K562 (cell line): ENCODE measurements around the gene LYPD3. TPM values are rescaled to one million over a fixed set of nuclear protein-coding genes. Genes with fewer than 3 reads are reported as not detected.

Experiments
- ATAC-seq: fragments of 200-7000 bp; cut with Tn5 transposase; 3 replicates; pipeline ENCODE4 v1.9.1; 2020; ENCODE audit warnings: moderate library complexity
- BruUV-seq: library from RNA; stranded (reverse); fragments of 400-500 nt; replicated peaks from 2 replicates; lab custom pipeline; 2021; lab: Mats Ljungman, UMichigan
- CTCF ChIA-PET: fragments of 300-600 bp; formaldehyde crosslinking; extraction: SDS; loops from one replicate; lab custom pipeline; 2021; ENCODE audit warnings: low intra/inter-chr PET ratio; lab: Yijun Ruan, JAX
- POLR2A ChIA-PET: fragments of 300-600, 350-650 bp; sonication (Branson Sonifier 250); formaldehyde crosslinking; extraction: SDS; loops from one replicate; lab custom pipeline; 2021; ENCODE audit warnings: antibody characterized with exemption, inconsistent platforms; lab: Yijun Ruan, JAX
- DNase-seq, 4 experiments: peaks; one replicate each; pipeline versions ENCODE4 v3.0.0 to v3.0.0-alpha.2; 2011 to 2018; ENCODE audit warnings: low spot score in 3 of 4, mixed read lengths in 3 of 4; ENCODE audit errors: extremely low read depth in 1 of 4
- FAIRE-seq: peaks from 2 replicates; lab custom pipeline; 2011; peaks lifted over from hg19 to GRCh38; lab: Jason Lieb, UNC
- H2AFZ ChIP-seq: 2 replicates; pipeline ENCODE4 v1.6.0; 2011; ENCODE audit warnings: low read depth, low read length, control low read depth, inconsistent platforms
- H3K27ac ChIP-seq: fragments of 200-600 bp; 3 replicates; pipeline ENCODE4 v1.8.0; 2011; ENCODE audit warnings: low read depth, mild to moderate bottlenecking, control low read depth, inconsistent platforms, low read length, moderate library complexity, mixed read lengths; ENCODE audit errors: extremely low read depth
- H3K27me3 ChIP-seq, 2 experiments: fragments of 300-600 bp in 1 of 2; 2 replicates in 1 of 2; 3 replicates in 1 of 2; pipeline versions ENCODE4 v1.6.0 to v1.8.0; 2011; ENCODE audit warnings: inconsistent platforms in 2 of 2, low read length in 2 of 2, mild to moderate bottlenecking in 1 of 2, mixed read lengths in 1 of 2, moderate library complexity in 1 of 2; ENCODE audit not compliant: control insufficient read depth in 2 of 2, insufficient read depth in 2 of 2
- H3K36me3 ChIP-seq: fragments of 300-600 bp; 3 replicates; pipeline ENCODE4 v1.8.0; 2011; ENCODE audit warnings: mild to moderate bottlenecking, low read length, inconsistent platforms; ENCODE audit not compliant: control insufficient read depth, insufficient read depth
- H3K4me1 ChIP-seq, 2 experiments: fragments of 200-600 bp in 1 of 2; replicated peaks in 1 of 2; 2 replicates in 1 of 2; 3 replicates in 1 of 2; pipeline versions ENCODE4 v1.5.1 to v1.8.0; 2011; ENCODE audit warnings: inconsistent platforms in 2 of 2, low read length in 2 of 2, mild to moderate bottlenecking in 1 of 2, mixed read lengths in 1 of 2, moderate library complexity in 1 of 2; ENCODE audit not compliant: control insufficient read depth in 2 of 2, insufficient read depth in 2 of 2
- H3K4me2 ChIP-seq: 2 replicates; pipeline ENCODE4 v1.6.1; 2011; ENCODE audit warnings: low read length, control low read depth, inconsistent platforms, mixed read lengths; ENCODE audit not compliant: insufficient read depth
- H3K4me3 ChIP-seq: fragments of 200-600 bp; sonication (generic), shearing (Covaris generic); 2 replicates; pipeline ENCODE4 v1.5.1; 2016; ENCODE audit warnings: control low read depth, inconsistent platforms
- H3K79me2 ChIP-seq: fragments of 200-600 bp; 3 replicates; pipeline ENCODE4 v1.8.0; 2011; ENCODE audit warnings: low read length, inconsistent platforms; ENCODE audit not compliant: control insufficient read depth, insufficient read depth
- H3K9ac ChIP-seq, 2 experiments: 2 replicates each; pipeline versions ENCODE4 v1.6.0 to v1.6.1; 2011; ENCODE audit warnings: low read depth in 2 of 2, low read length in 2 of 2, control low read depth in 1 of 2, inconsistent platforms in 1 of 2, mild to moderate bottlenecking in 1 of 2, mixed read lengths in 1 of 2; ENCODE audit not compliant: insufficient read depth in 1 of 2
- H3K9me1 ChIP-seq: one replicate; pipeline ENCODE4 v1.6.0; 2011; ENCODE audit warnings: inconsistent platforms, mild to moderate bottlenecking, low read length, moderate library complexity; ENCODE audit not compliant: control insufficient read depth, insufficient read depth
- H3K9me3 ChIP-seq: replicated peaks from 2 replicates; pipeline ENCODE4 v1.5.1; 2011; ENCODE audit warnings: low read depth, low read length, inconsistent platforms; ENCODE audit not compliant: control insufficient read depth, insufficient read depth
- H4K20me1 ChIP-seq: replicated peaks from 2 replicates; pipeline ENCODE4 v1.6.1; 2011; ENCODE audit warnings: low read length, inconsistent platforms, mixed read lengths; ENCODE audit not compliant: control insufficient read depth, insufficient read depth
- ARID4B ChIP-seq: sonication (generic); formaldehyde crosslinking; IDR thresholded peaks from 2 replicates; pipeline ENCODE4 v1.8.0; 2022; ENCODE audit warnings: mild to moderate bottlenecking, missing genetic modification reagents
- C11orf30 ChIP-seq: fragments of 450-650 bp; IDR thresholded peaks from 2 replicates; pipeline ENCODE4 v1.6.1; 2016; ENCODE audit warnings: low read depth, mild to moderate bottlenecking
- CTBP1 ChIP-seq: fragments of 450-650 bp; IDR thresholded peaks from 2 replicates; pipeline ENCODE4 v1.6.1; 2016; ENCODE audit warnings: borderline replicate concordance
- DPF2 ChIP-seq: fragments of 450-650 bp; IDR thresholded peaks from 2 replicates; pipeline ENCODE4 v1.6.1; 2016
- PHF21A ChIP-seq: fragments of 450-650 bp; IDR thresholded peaks from 2 replicates; pipeline ENCODE4 v1.6.1; 2017; ENCODE audit warnings: low read depth, borderline replicate concordance
- RBM22 ChIP-seq: fragments of 200-400 bp; formaldehyde crosslinking; IDR thresholded peaks from 2 replicates; pipeline ENCODE4 v1.6.1; 2018; ENCODE audit warnings: low read length, low read depth; ENCODE audit not compliant: poor library complexity, severe bottlenecking
- RFX5 ChIP-seq: IDR thresholded peaks from 2 replicates; pipeline ENCODE4 v1.6.1; 2011; ENCODE audit warnings: low read depth, mild to moderate bottlenecking, improper control_type of control experiment, low read length
- SRF ChIP-seq, 2 experiments: fragments of 250-450, 450-650 bp in 1 of 2; sonication (Bioruptor Pico) in 1 of 2; sonication (generic) in 1 of 2; formaldehyde crosslinking; IDR thresholded peaks; 2 replicates each; pipeline versions ENCODE4 v1.5.0 to v1.5.1; 2020 to 2022; ENCODE audit warnings: mild to moderate bottlenecking in 1 of 2, missing genetic modification reagents in 1 of 2
- TEAD2 ChIP-seq: fragments of 450-650 bp; IDR thresholded peaks from 2 replicates; pipeline ENCODE4 v1.6.1; 2016; ENCODE audit warnings: missing genetic modification characterization, control low read depth, missing compliant biosample characterization
- U2AF1 ChIP-seq: fragments of 200-400 bp; formaldehyde crosslinking; optimal IDR thresholded peaks from 2 replicates; pipeline ENCODE3; 2017; ENCODE audit warnings: mild to moderate bottlenecking, low read depth, low read length, moderate library complexity
- ZBTB33 ChIP-seq: sonication (generic); formaldehyde crosslinking; IDR thresholded peaks from 2 replicates; pipeline ENCODE4 v1.8.1; 2023; ENCODE audit warnings: mild to moderate bottlenecking, missing genetic modification reagents
- ZNF384 ChIP-seq: IDR thresholded peaks from 2 replicates; pipeline ENCODE4 v1.6.1; 2012; ENCODE audit warnings: low read depth, low read length, improper control_type of control experiment
- ZNF589 ChIP-seq: fragments of 200-800 bp; sonication (Bioruptor generic); IDR thresholded peaks from 2 replicates; pipeline ENCODE4 v1.6.1; 2016; ENCODE audit warnings: low read depth, missing genetic modification characterization, missing compliant biosample characterization
- WGBS: fragments of 100-300 bp; shearing (Covaris generic); methylation state at CpG from one replicate; pipeline ENCODE4 v1.1.6; 2016; ENCODE audit warnings: low coverage, mixed read lengths; ENCODE audit not compliant: insufficient coverage; ENCODE audit errors: missing lambda C conversion rate; 5-methylcytosine and 5-hydroxymethylcytosine counted together
- in situ Hi-C: fragments of 300-500 bp; cut with MboI; formaldehyde crosslinking; loops from 4 replicates; pipeline ENCODE4 v1.15.0; 2018; ENCODE audit warnings: inconsistent platforms, mixed read lengths
- intact Hi-C: fragments of 100-400 bp; cut with micrococcal nuclease; formaldehyde crosslinking; loops from 2 replicates; pipeline ENCODE4 v1.14.2; 2022
- polyA plus RNA-seq, 8 experiments: library from polyadenylated mRNA; depleted of rRNA in 4 of 8; stranded (reverse) in 5 of 8; unstranded in 3 of 8; fragments of >200 nt; fragmentation: Nextera tagmentation in 2 of 8; fragmentation: Illumina TruSeq in 1 of 8; extraction: Ambion mirVana in 2 of 8; extraction: Trizol in 1 of 8; gene quantifications; 2 replicates each; pipeline versions ENCODE4 v1.2.1 to v1.2.3, GENCODE V29; 2011 to 2014; ENCODE audit warnings: inconsistent platforms in 1 of 8, missing spikeins in 1 of 8
- total RNA-seq, 7 experiments: library from RNA; depleted of rRNA in 6 of 7; stranded (reverse); fragments of >200 nt in 6 of 7; fragmentation: Illumina TruSeq in 2 of 7; extraction: Trizol in 2 of 7; gene quantifications; 2 replicates each; pipeline versions ENCODE4 v1.2.1 to v1.2.3, GENCODE V29; 2011 to 2021; ENCODE audit warnings: low replicate concordance in 1 of 7

The LYPD3 gene
- total and polyA plus RNA-seq, 9 of the 15 experiments (the other 6 are each of a cell fraction or from before 2014, with no cell fraction given) = 0.04 to 0.33 (median 0.20) TPM; not detected in 1

DNA sequence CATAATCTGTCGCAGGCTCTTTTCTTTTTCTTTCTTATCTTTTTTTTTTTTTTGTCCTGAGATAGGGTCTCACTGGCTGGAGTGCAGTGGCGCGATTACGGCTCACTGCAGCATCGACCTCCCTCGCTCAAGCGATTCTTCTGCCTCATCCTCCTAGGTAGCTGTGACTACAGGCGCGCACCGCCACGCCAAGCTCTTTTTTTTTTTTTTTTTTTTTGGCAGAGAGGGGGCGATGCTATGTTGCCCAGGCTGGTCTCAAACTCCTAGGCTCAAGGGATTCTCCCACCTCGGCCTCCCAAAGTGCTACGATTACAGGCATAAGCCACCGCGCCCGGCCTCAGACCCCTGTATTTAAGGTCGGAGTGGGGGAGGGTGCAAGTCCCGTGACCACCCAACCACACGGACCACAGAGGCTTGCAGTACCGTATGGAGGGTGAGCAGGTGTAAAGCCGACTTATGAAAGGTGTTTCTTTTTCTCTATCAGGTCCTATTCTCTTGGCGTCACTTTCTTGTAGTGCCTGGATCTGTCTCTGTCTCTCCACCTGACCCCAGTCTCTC is 37.1 kb upstream of the LYPD3 start:
- Histone ChIP-seq H3K27me3 (no peaks in the 10 kb centered on the region), H3K4me3 (no peak overlapping the region), H3K4me1 (peaks cover 21 to 33% of the 10 kb centered on the region in 2 experiments), H3K79me2 (no peaks in the 10 kb centered on the region), H3K4me2 (no peak overlapping the region), H3K9me1 (no peaks in the 10 kb centered on the region), H2AFZ (no peak overlapping the region), H3K9me3 (no peaks in the 10 kb centered on the region), H3K9ac (no peak overlapping the region), H3K27ac (no peak overlapping the region), H4K20me1 (no peaks in the 10 kb centered on the region), H3K36me3 (no peaks in the 10 kb centered on the region)
- FAIRE-seq (no peak), DNase-seq (no peak), ATAC-seq (no peak)
- TF ChIP-seq ZNF589 (CRISPR knock-in tag) (no peak), PHF21A (no peak), ARID4B (CRISPR knock-in tag) (no peak), RFX5 (no peak), RBM22 (no peak), TEAD2 (tag) (no peak), DPF2 (no peak), U2AF1 (no peak), ZNF384 (0 out of 2 replicates have a peak, but pooled peaks have one; percentile 18), SRF (CRISPR knock-in tag; IDR thresholded peaks at IDR 0.05) (no peak), ZBTB33 (CRISPR knock-in tag) (peak; percentile 89), C11orf30 (no peak), CTBP1 (no peak)
- ChIA-PET CTCF (interaction anchor here (0.5 kb wide), 1 partner anchor 16 kb away, joined by 5 read pairs; no protein-coding TSS in a partner anchor), POLR2A (no interaction called here)
- intact Hi-C loops = loop anchor here (5.0 kb wide), 2 partner anchors 40 to 55 kb away; no protein-coding TSS in a partner anchor
- 83% methylated on average over 7 of the region's 23 CpGs for WGBS
- BruUV-seq = no TSS peak
- in situ Hi-C loops = no loop called here
